BLaER1 (cell line): Measurements from ENCODE around the gene PRDX3.

ENCODE experiments used
- H3K27ac ChIP-seq: shearing (Covaris generic); formaldehyde crosslinking; 2 replicates; pipeline ENCODE4 v1.8.1; 2022
- H3K27me3 ChIP-seq: shearing (Covaris generic); formaldehyde crosslinking; 2 replicates; pipeline ENCODE4 v1.8.1; 2022
- H3K36me3 ChIP-seq: shearing (Covaris generic); formaldehyde crosslinking; 2 replicates; pipeline ENCODE4 v1.8.1; 2022
- H3K4me1 ChIP-seq: shearing (Covaris generic); formaldehyde crosslinking; 2 replicates; pipeline ENCODE4 v1.8.1; 2022
- H3K4me2 ChIP-seq: shearing (Covaris generic); formaldehyde crosslinking; 2 replicates; pipeline ENCODE4 v1.8.1; 2022
- H3K4me3 ChIP-seq: shearing (Covaris generic); formaldehyde crosslinking; 2 replicates; pipeline ENCODE4 v1.8.1; 2022
- H3K9ac ChIP-seq: shearing (Covaris generic); formaldehyde crosslinking; 2 replicates; pipeline ENCODE4 v1.8.1; 2022
- H3K9me3 ChIP-seq: shearing (Covaris generic); formaldehyde crosslinking; 2 replicates; pipeline ENCODE4 v1.8.1; 2022
- H4K20me1 ChIP-seq: shearing (Covaris generic); formaldehyde crosslinking; 2 replicates; pipeline ENCODE4 v1.8.1; 2022
- Cebpa-rat ChIP-seq: shearing (Covaris generic); IDR thresholded peaks from 2 replicates; pipeline ENCODE4 v1.8.1; 2022

Gene PRDX3

DNA sequence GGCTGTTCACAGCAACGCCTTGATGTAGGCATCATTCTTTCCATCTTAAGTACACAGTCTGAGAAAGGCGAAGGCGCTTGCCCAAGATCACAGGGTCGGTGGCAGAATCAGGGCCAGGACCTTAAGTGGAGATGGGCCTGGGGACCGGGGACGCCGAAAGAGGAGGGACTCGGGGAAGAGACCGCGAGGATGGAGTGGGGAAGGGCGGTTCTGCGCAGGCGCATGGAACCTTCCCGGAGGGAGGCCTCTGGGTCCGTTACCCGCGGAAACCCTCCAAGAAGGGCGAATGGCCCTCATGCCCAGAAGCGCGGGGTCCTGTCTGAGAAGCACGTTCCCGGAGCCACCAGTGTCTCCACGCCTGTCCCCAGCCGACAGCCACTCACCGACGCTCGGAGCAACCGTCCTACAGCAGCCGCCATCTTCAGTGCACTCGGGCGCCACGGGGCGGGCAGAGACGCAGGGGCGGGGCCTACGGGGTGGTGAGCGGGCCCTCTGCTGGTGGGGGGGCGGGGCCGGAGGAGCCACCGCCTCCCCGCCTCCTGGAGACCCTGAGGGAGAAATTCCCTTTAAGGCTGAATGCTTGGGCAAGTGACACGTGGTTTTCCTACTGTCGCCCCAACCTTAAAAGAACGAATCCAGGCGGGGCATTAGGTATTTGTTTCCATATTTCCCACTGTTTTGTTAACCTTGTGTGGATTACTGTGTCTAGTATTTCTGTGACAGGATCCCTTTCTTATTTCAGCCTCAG, at the start of gene PRDX3:
TSS of gene PRDX3 (minus strand) at position 441 of the 748 bp plus-strand sequence. CDS start at position 419, 22 bp downstream.
- H3K27me3 ChIP-seq = no peaks in the 10 kb centered on the region
- H3K36me3 ChIP-seq = peaks cover 38% of the 10 kb centered on the region
- H3K4me1 ChIP-seq = peaks cover 23% of the 10 kb centered on the region
- TF ChIP-seq Cebpa-rat = no peak
- peak within 1 kb of the TSS; percentile 69 for H3K4me2 ChIP-seq
- peak within 1 kb of the TSS; percentile 96 for H3K27ac ChIP-seq
- H4K20me1 ChIP-seq = peaks cover 18% of the 10 kb centered on the region
- H3K9me3 ChIP-seq = no peaks in the 10 kb centered on the region
- H3K9ac ChIP-seq = peak within 1 kb of the TSS; percentile 93
- H3K4me3 ChIP-seq = peak within 1 kb of the TSS; percentile 88

DNA sequence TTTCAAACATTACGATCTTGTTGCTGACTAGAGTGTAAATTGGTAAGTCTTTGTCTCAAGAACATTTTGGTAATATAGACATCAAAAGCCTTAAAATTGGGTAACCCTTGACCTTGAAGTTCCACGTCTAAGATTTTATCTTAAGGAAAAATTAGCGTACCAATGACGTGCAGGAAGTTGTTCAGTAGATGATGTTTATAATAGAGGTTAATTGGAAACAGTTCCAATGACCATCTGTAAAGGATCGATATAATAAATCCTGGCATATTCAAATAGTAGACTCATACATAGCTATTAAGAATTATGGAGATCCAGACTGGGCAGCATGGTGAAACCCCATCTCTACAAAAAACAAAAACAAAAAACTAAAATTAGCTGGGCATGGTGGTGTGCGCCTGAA, 49.2 kb upstream of the PRDX3 start:
- Histone ChIP-seq H3K27me3 (no peaks in the 10 kb centered on the region), H3K4me1 (peaks cover 10% of the 10 kb centered on the region), H3K9me3 (peaks cover 12% of the 10 kb centered on the region), H3K4me2 (no peak overlapping the region), H3K4me3 (no peak overlapping the region), H3K36me3 (no peaks in the 10 kb centered on the region), H3K27ac (no peak overlapping the region), H4K20me1 (no peaks in the 10 kb centered on the region), H3K9ac (no peak overlapping the region)
- TF ChIP-seq Cebpa-rat = no peak

- Histone ChIP-seq H3K4me2 (no peak overlapping the region), H3K27ac (no peak overlapping the region), H3K27me3 (no peaks in the 10 kb centered on the region), H3K9me3 (no peaks in the 10 kb centered on the region; the same call in 1 of the 2 replicates), H3K9ac (no peak overlapping the region), H3K4me1 (peaks cover 10% of the 10 kb centered on the region), H4K20me1 (no peaks in the 10 kb centered on the region), H3K4me3 (no peak overlapping the region), H3K36me3 (no peaks in the 10 kb centered on the region)
- no peak for TF ChIP-seq Cebpa-rat
Measured at GRCh38 chr10:119225083-119225658, 46.6 kb upstream of the PRDX3 start.

GRCh38 chr10:119222966-119223386, 44.4 kb upstream of the PRDX3 start:
- Histone ChIP-seq H3K9me3 (no peaks in the 10 kb centered on the region), H3K4me1 (peaks cover 10% of the 10 kb centered on the region), H3K9ac (no peak overlapping the region), H3K27ac (no peak overlapping the region), H4K20me1 (no peaks in the 10 kb centered on the region), H3K36me3 (no peaks in the 10 kb centered on the region), H3K4me2 (no peak overlapping the region), H3K27me3 (no peaks in the 10 kb centered on the region), H3K4me3 (no peak overlapping the region)
- no peak for TF ChIP-seq Cebpa-rat

- H4K20me1 ChIP-seq = no peaks in the 10 kb centered on the region
- H3K4me2 ChIP-seq = no peak overlapping the region
- H3K9me3 ChIP-seq = no peaks in the 10 kb centered on the region
- H3K9ac ChIP-seq = no peak overlapping the region
- H3K36me3 ChIP-seq = no peaks in the 10 kb centered on the region
- H3K27ac ChIP-seq = no peak overlapping the region
- H3K4me1 ChIP-seq = peaks cover 10% of the 10 kb centered on the region
- H3K27me3 ChIP-seq = no peaks in the 10 kb centered on the region
- TF ChIP-seq Cebpa-rat = no peak
- no peak overlapping the region for H3K4me3 ChIP-seq
Measured at GRCh38 chr10:119222537-119222936, 43.9 kb upstream of the PRDX3 start.

- no peak for TF ChIP-seq Cebpa-rat
- Histone ChIP-seq H3K4me2 (no peak overlapping the region), H3K9me3 (no peaks in the 10 kb centered on the region)
Measured at GRCh38 chr10:119221666-119222065, 43.1 kb upstream of the PRDX3 start.

DNA sequence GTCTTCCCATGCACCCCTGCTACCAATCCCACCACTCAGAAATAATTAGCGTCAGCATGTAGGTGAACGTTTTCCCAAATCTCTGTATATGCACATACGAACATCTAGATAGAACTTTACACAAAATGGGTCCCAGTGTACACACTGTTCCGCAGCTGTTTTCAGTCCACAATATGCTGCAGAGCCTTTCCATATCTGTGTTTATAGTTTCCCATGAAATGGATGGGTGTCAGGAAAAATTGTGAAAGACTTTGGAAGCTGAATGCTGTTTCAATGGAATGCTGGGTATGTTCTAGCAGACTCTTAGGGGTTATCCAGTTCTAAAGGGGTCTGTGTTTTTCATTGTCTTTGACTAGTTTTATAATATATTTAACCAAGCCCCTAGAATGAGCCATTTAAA, 42.6 kb upstream of the PRDX3 start:
- H3K4me2 ChIP-seq = no peak overlapping the region
- H4K20me1 ChIP-seq = no peaks in the 10 kb centered on the region
- H3K27me3 ChIP-seq = no peaks in the 10 kb centered on the region
- no peak overlapping the region for H3K27ac ChIP-seq
- no peaks in the 10 kb centered on the region for H3K9me3 ChIP-seq
- H3K36me3 ChIP-seq = no peaks in the 10 kb centered on the region
- TF ChIP-seq Cebpa-rat = no peak
- H3K9ac ChIP-seq = no peak overlapping the region
- H3K4me1 ChIP-seq = no peaks in the 10 kb centered on the region
- no peak overlapping the region for H3K4me3 ChIP-seq

More at GRCh38 chr10:119221666-119222065, 43.1 kb upstream of the PRDX3 start:
- no peaks in the 10 kb centered on the region for H3K27me3 ChIP-seq
- H3K4me3 ChIP-seq = no peak overlapping the region
- H4K20me1 ChIP-seq = no peaks in the 10 kb centered on the region
- H3K27ac ChIP-seq = no peak overlapping the region
- H3K9ac ChIP-seq = no peak overlapping the region
- peaks cover 4% of the 10 kb centered on the region for H3K4me1 ChIP-seq
- no peaks in the 10 kb centered on the region for H3K36me3 ChIP-seq

- H3K4me3 ChIP-seq = no peak overlapping the region
- H3K27ac ChIP-seq = no peak overlapping the region
- H3K4me2 ChIP-seq = no peak overlapping the region
- TF ChIP-seq Cebpa-rat = no peak
- no peaks in the 10 kb centered on the region for H3K27me3 ChIP-seq
- no peak overlapping the region for H3K9ac ChIP-seq
- no peaks in the 10 kb centered on the region for H3K4me1 ChIP-seq
- H3K9me3 ChIP-seq = no peaks in the 10 kb centered on the region
- no peaks in the 10 kb centered on the region for H4K20me1 ChIP-seq
- no peaks in the 10 kb centered on the region for H3K36me3 ChIP-seq
Measured at GRCh38 chr10:119219871-119220270, 41.3 kb upstream of the PRDX3 start.

DNA sequence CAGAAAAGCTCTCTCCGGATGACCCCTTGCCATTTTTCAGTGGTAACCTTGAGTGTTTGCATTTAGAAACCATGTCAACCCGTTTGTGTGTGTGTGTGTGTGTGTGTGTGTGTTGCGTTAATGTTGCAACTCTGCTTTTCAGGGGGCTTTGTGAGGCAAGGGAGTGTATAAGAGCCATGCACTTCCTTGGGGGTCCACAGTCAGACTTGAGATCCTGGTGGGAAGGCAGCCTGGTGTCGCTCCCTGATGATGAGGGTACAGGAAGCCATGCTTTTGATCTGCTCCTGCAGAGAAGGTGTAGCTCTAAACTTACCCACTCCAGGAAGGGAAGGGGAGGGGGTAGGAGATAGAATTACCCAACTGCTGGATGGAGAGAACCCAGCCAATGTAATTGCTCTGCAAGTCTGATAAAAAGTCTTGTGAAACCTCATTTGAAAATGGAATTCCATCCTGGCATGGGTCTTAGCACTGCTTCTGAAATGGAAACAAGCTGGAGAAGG, 39.4 kb upstream of the PRDX3 start:
- Histone ChIP-seq H3K4me1 (peaks cover 8% of the 10 kb centered on the region), H3K9ac (no peak overlapping the region), H3K36me3 (no peaks in the 10 kb centered on the region), H3K9me3 (no peaks in the 10 kb centered on the region), H3K4me3 (no peak overlapping the region), H3K27me3 (peaks cover under 1% of the 10 kb centered on the region; the same call in 1 of the 2 replicates), H3K4me2 (no peak overlapping the region), H4K20me1 (no peaks in the 10 kb centered on the region), H3K27ac (no peak overlapping the region)
- no peak for TF ChIP-seq Cebpa-rat

- Histone ChIP-seq H3K4me1 (peaks cover 8% of the 10 kb centered on the region), H3K4me2 (no peak overlapping the region), H3K27me3 (peaks cover 7% of the 10 kb centered on the region), H3K9me3 (no peaks in the 10 kb centered on the region), H4K20me1 (no peaks in the 10 kb centered on the region), H3K9ac (no peak overlapping the region), H3K36me3 (no peaks in the 10 kb centered on the region), H3K4me3 (no peak overlapping the region), H3K27ac (no peak overlapping the region)
- no peak for TF ChIP-seq Cebpa-rat
Measured at GRCh38 chr10:119217401-119217800, 38.8 kb upstream of the PRDX3 start.
